Spleen (tissue), 11 donors: ENCODE data around the gene MREG. TPM values are rescaled to one million over a fixed set of nuclear protein-coding genes. Genes with fewer than 3 reads are reported as not detected.

Source experiments
- DNase-seq: peaks from one replicate; pipeline ENCODE4 v3.0.0-alpha.2; 2020
- H3K27ac ChIP-seq, 8 donors: fragments of 200-600 bp; sonication (generic) in 7 of 8; 1 replicate in 4 of 8; 2 replicates in 4 of 8; pipeline versions ENCODE4 v1.5.0 to v1.8.0; 2016 to 2021; ENCODE audit warnings: inconsistent platforms in 4 of 8, mild to moderate bottlenecking in 4 of 8, moderate library complexity in 1 of 8
- H3K27me3 ChIP-seq, 7 donors: fragments of 200-600 bp; sonication (generic) in 6 of 7; replicated peaks in 1 of 7; 1 replicate in 4 of 7; 2 replicates in 3 of 7; pipeline versions ENCODE4 v1.5.0 to v1.8.0; 2016 to 2021; ENCODE audit warnings: inconsistent platforms in 3 of 7, mild to moderate bottlenecking in 1 of 7
- H3K36me3 ChIP-seq, 6 donors: fragments of 200-600 bp; sonication (generic) in 5 of 6; 1 replicate in 4 of 6; 2 replicates in 2 of 6; pipeline versions ENCODE4 v1.5.0 to v1.8.0; 2016 to 2021; ENCODE audit warnings: inconsistent platforms in 2 of 6
- H3K4me1 ChIP-seq, 6 donors: fragments of 200-600 bp; sonication (generic) in 5 of 6; 1 replicate in 3 of 6; 2 replicates in 3 of 6; pipeline versions ENCODE4 v1.5.0 to v1.8.0; 2016 to 2021; ENCODE audit warnings: inconsistent platforms in 3 of 6
- H3K4me3 ChIP-seq, 8 donors: fragments of 200-600 bp; sonication (generic) in 7 of 8; 1 replicate in 4 of 8; 2 replicates in 4 of 8; pipeline versions ENCODE4 v1.5.0 to v1.8.0; 2016 to 2021; ENCODE audit warnings: inconsistent platforms in 4 of 8, mild to moderate bottlenecking in 4 of 8, moderate library complexity in 2 of 8
- H3K9me3 ChIP-seq, 8 donors: fragments of 200-600 bp; sonication (generic) in 7 of 8; 1 replicate in 4 of 8; 2 replicates in 4 of 8; pipeline versions ENCODE4 v1.5.0 to v1.8.0; 2016 to 2021; ENCODE audit warnings: inconsistent platforms in 4 of 8
- POLR2A ChIP-seq, 3 donors: fragments of 450-650 bp; IDR thresholded peaks; one replicate each; pipeline ENCODE4 v1.5.1; 2017; ENCODE audit warnings: antibody characterized with exemption in 3 of 3, mild to moderate bottlenecking in 1 of 3
- POLR2AphosphoS5 ChIP-seq, 3 donors: sonication (generic); formaldehyde crosslinking; IDR thresholded peaks; one replicate each; pipeline ENCODE4 v1.5.1; 2017; ENCODE audit warnings: antibody characterized with exemption in 3 of 3
- WGBS, 5 donors: extraction: QIAGEN DNeasy Blood & Tissue Kit in 3 of 5; methylation state at CpG; one replicate each; pipeline versions ENCODE4 v1.1.5 to v1.1.7; 2013 to 2018; 5-methylcytosine and 5-hydroxymethylcytosine counted together
- intact Hi-C: fragments of 100-400 bp; cut with DNase I; formaldehyde crosslinking; loops from one replicate; pipeline ENCODE4 v1.15.0; 2023; ENCODE audit warnings: low total_unique reads
- polyA plus RNA-seq, 3 donors: library from polyadenylated mRNA; stranded (reverse); fragments of 200-250 nt; gene quantifications; one replicate each; pipeline ENCODE4 v1.2.1, GENCODE V29; 2013
- total RNA-seq, 7 donors: library from RNA; depleted of rRNA in 3 of 7; stranded (reverse); fragments of >200 nt in 3 of 7; fragmentation: NEBNext Ultra II Directional in 4 of 7; extraction: Animal tissue kit (Norgen Biotek cat#: 25700) in 4 of 7; gene quantifications; one replicate each; pipeline versions ENCODE4 v1.1.0 to v1.2.1, GENCODE V29; 2016 to 2021
- TF ChIP-seq, protein P1 (sequence below), 11 experiments: fragments of 200-600 bp in 7 of 11; fragments of 450-650 bp in 4 of 11; sonication (generic) in 4 of 11; IDR thresholded peaks in 8 of 11; conservative IDR thresholded peaks in 3 of 11; 1 replicate in 7 of 11; 2 replicates in 4 of 11; pipeline versions ENCODE4 v1.4.0 to v1.8.0; 2016 to 2021; ENCODE audit warnings: antibody characterized with exemption in 11 of 11, inconsistent platforms in 4 of 11, mild to moderate bottlenecking in 1 of 11
- donor health status: healthy with polysubstance abuse.
- donor health status: DM: no; HTN: no; CAD: no; lungs with moderate emphysema.
- donor health status: DM: no; HTN: no; CAD: no.
- donor health status: Bipolar disorder and iron deficiency.
- donor health status: healthy.
- donor health status: DM: no; HTN: no; CAD: no.
- donor health status: DM: yes; HTN: yes; CAD: no.

Gene MREG
- total and polyA plus RNA-seq, 10 donors, result 4.5 to 8.3 (median 6.6) TPM

DNA sequence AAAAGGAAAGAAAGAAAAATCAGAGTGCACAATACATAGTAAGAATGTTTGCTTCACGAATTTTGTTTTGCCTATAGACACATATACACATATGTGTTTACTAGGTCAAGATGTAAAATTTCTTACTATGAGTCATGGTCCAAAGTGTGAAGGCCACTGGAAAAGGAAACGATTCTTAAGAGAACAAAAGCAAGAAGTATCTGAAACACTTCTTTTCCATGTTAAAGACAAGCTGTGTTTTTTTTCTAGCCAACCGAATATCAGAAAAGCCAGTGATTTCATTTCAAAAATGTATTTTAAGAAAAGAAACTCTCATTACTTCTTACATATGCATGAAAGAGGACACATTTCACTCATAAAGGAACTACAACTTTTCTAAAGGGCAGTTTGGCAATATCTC lies 43.4 kb upstream of the MREG start:
- peaks cover 4 to 24% (median 20%) of the 10 kb centered on the region in 6 donors for H3K4me1 ChIP-seq
- peak overlapping the region; percentile 73 to 89 (median 86) for H3K27ac ChIP-seq
- H3K27me3 ChIP-seq, result no peaks in the 10 kb centered on the region

DNA sequence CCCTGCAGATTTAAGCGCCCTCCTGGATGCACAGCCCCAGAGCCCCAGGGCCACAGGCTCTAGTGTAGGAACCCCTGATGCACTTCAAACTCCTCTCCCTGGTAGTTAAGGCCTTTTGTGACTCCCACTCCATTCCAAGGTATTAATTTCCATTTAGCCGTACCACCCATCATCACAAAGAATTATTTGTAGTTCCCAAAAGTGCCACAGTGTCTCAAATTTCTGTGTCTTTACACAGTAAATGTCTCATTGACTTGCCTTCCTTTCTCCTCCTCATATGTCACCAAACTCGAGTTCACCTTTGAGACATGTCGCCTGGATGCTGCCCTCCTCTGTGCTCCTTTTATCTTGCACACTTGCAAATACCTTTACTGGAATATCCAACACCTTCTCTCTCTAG lies 42.3 kb upstream of the MREG start:
- Histone ChIP-seq H3K27me3 (no peaks in the 10 kb centered on the region), H3K4me1 (peaks cover 4 to 24% (median 20%) of the 10 kb centered on the region in 6 donors), H3K36me3 (peaks cover 0 to 46% (median 0%) of the 10 kb centered on the region in 6 donors), H3K4me3 (no peak overlapping the region), H3K9me3 (no peaks in the 10 kb centered on the region), H3K27ac (no peak overlapping the region)
- intact Hi-C loops, result no loop called here
- no peak for DNase-seq
- WGBS, 5 donors, result 87 to 98% (median 95%) methylated on average over 4 of the region's 4 CpGs
- TF ChIP-seq POLR2AphosphoS5 (IDR thresholded peaks at IDR 0.05) (no peak), POLR2A (IDR thresholded peaks at IDR 0.05) (no peak)
- TF ChIP-seq, protein P1, sequence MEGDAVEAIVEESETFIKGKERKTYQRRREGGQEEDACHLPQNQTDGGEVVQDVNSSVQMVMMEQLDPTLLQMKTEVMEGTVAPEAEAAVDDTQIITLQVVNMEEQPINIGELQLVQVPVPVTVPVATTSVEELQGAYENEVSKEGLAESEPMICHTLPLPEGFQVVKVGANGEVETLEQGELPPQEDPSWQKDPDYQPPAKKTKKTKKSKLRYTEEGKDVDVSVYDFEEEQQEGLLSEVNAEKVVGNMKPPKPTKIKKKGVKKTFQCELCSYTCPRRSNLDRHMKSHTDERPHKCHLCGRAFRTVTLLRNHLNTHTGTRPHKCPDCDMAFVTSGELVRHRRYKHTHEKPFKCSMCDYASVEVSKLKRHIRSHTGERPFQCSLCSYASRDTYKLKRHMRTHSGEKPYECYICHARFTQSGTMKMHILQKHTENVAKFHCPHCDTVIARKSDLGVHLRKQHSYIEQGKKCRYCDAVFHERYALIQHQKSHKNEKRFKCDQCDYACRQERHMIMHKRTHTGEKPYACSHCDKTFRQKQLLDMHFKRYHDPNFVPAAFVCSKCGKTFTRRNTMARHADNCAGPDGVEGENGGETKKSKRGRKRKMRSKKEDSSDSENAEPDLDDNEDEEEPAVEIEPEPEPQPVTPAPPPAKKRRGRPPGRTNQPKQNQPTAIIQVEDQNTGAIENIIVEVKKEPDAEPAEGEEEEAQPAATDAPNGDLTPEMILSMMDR (IDR thresholded peaks at IDR 0.05 in 8 of 11, conservative IDR thresholded peaks at IDR 0.05 in 3 of 11), result no peak

More for the DNA sequence above, 43.4 kb upstream of the MREG start:
- Histone ChIP-seq H3K9me3 (no peaks in the 10 kb centered on the region), H3K36me3 (peaks cover 0 to 39% (median 0%) of the 10 kb centered on the region in 6 donors), H3K4me3 (no peak overlapping the region)
- intact Hi-C loops, result no loop called here
- 35 to 67% (median 55%) methylated on average over 3 of the region's 3 CpGs for WGBS, 5 donors
- no peak for TF ChIP-seq POLR2A (IDR thresholded peaks at IDR 0.05)
- TF ChIP-seq POLR2AphosphoS5 (IDR thresholded peaks at IDR 0.05), result no peak
- TF ChIP-seq, protein P1 (IDR thresholded peaks at IDR 0.05 in 8 of 11, conservative IDR thresholded peaks at IDR 0.05 in 3 of 11), result no peak
- DNase-seq, result no peak

DNA sequence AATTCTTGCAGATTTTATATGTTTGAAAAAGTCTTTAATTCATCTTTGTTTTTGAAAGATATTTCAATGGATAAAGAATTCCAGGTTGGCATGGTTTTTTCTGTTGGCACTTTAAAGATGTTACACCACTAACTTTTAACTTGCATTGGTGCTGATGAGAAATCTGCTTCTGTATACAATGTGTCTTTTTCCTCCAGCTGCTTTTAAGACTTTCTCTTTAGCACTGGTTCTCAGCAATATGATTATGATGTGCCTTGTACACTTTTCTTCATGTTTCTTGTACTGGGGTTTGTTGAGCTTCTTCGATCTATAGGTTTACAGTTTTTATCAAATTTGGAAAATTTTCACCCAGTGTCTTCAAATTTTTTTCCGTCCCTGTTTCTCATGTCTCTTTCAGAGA lies 39.1 kb upstream of the MREG start:
- TF ChIP-seq POLR2A (IDR thresholded peaks at IDR 0.05) (no peak), POLR2AphosphoS5 (IDR thresholded peaks at IDR 0.05) (no peak)
- TF ChIP-seq, protein P1 (IDR thresholded peaks at IDR 0.05 in 8 of 11, conservative IDR thresholded peaks at IDR 0.05 in 3 of 11), result no peak
- Histone ChIP-seq H3K27me3 (no peaks in the 10 kb centered on the region), H3K27ac (no peak overlapping the region), H3K9me3 (no peaks in the 10 kb centered on the region), H3K4me3 (no peak overlapping the region), H3K4me1 (peaks cover 0 to 9% (median 8%) of the 10 kb centered on the region in 6 donors), H3K36me3 (peaks cover 0 to 61% (median 4%) of the 10 kb centered on the region in 6 donors)
- DNase-seq, result no peak
- intact Hi-C loops, result no loop called here
- WGBS, 5 donors, result 97 to 99% (median 99%) methylated on average over 2 of the region's 2 CpGs

DNA sequence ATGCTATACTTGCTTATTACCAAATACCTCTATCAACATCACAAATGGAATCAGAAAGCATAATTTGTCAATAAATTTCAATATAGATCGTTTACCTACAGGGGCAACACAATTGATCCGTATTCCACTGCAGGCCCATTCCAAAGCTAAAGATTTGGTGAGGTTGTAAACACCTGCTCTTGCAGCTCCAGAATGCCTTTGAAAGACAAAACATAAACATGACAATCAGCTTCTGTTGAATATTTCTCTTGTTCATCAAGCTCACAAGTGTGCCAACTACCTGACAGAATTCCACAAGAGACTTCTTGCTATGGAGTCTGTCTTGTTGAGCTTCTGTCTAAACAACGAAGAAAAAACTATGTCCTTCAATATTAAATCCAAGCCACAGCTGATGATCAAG lies 38.0 kb upstream of the MREG start:
- Histone ChIP-seq H3K27ac (no peak overlapping the region), H3K36me3 (peaks cover 0 to 71% (median 4%) of the 10 kb centered on the region in 6 donors), H3K27me3 (no peaks in the 10 kb centered on the region), H3K4me1 (no peaks in the 10 kb centered on the region), H3K4me3 (no peak overlapping the region), H3K9me3 (no peaks in the 10 kb centered on the region)
- no peak for TF ChIP-seq POLR2A (IDR thresholded peaks at IDR 0.05)
- TF ChIP-seq POLR2AphosphoS5 (IDR thresholded peaks at IDR 0.05), result no peak
- TF ChIP-seq, protein P1 (IDR thresholded peaks at IDR 0.05 in 8 of 11, conservative IDR thresholded peaks at IDR 0.05 in 3 of 11), result no peak
- intact Hi-C loops, result no loop called here
- DNase-seq, result no peak
- WGBS, 5 donors, result 90 to 98% (median 93%) methylated on average over 3 of the region's 3 CpGs
